M059J (cell line): ENCODE data around the gene ZC4H2. TPM values are rescaled to one million over a fixed set of nuclear protein-coding genes. Genes with fewer than 3 reads are reported as not detected.
"Not testable (repeated sequence)": the region's sequence is repeated elsewhere in the genome, so short reads cannot be mapped to it uniquely, and the experiment has no call there.

ENCODE experiments used
- DNase-seq: peaks from one replicate; pipeline ENCODE4 v3.0.0-alpha.2; 2012; ENCODE audit warnings: low read depth
- total RNA-seq: library from RNA; depleted of rRNA; stranded (reverse); fragments of >200 nt; shearing (Covaris generic); gene quantifications from 2 replicates; pipeline ENCODE4 v1.2.3, GENCODE V29; 2014; rRNA removed

The ZC4H2 gene
- total RNA-seq = 9.1 and 10.0 TPM in 2 replicates

- DNase-seq = peak; percentile 61
Measured at GRCh38 chrX:64975989-64976672, at the start of gene ZC4H2. Gene ZC4H2 (minus strand): TSS chrX:64976450. CDS start chrX:64976377, 73 bp downstream.

GRCh38 chrX:65017451-65017850, 41.2 kb upstream of the ZC4H2 start:
- DNase-seq = no peak

- no peak for DNase-seq
Measured at GRCh38 chrX:65014230-65014629, 38.0 kb upstream of the ZC4H2 start.

GRCh38 chrX:65009459-65009858, 33.2 kb upstream of the ZC4H2 start:
- no peak for DNase-seq

GRCh38 chrX:65002208-65002607, 26.0 kb upstream of the ZC4H2 start:
- not testable (repeated sequence) for DNase-seq

GRCh38 chrX:64996805-64997204, 20.6 kb upstream of the ZC4H2 start:
- DNase-seq = no peak

- no peak for DNase-seq
Measured at GRCh38 chrX:64994131-64994798, 18.0 kb upstream of the ZC4H2 start.

- peak; percentile 18 for DNase-seq
Measured at GRCh38 chrX:64977830-64978229, 1.6 kb upstream of the ZC4H2 start.

- no peak for DNase-seq
Measured at GRCh38 chrX:64977051-64977450, 801 bp upstream of the ZC4H2 start.

GRCh38 chrX:64976673-64977040, 407 bp upstream of the ZC4H2 start:
- no peak for DNase-seq

GRCh38 chrX:64975491-64975890, 759 bp downstream of the ZC4H2 start:
- DNase-seq = peak; percentile 4

- DNase-seq = no peak
Measured at GRCh38 chrX:64925480-64925879, 50.8 kb downstream of the ZC4H2 start.

- no peak for DNase-seq
Measured at GRCh38 chrX:64908121-64908520, 68.1 kb downstream of the ZC4H2 start.

GRCh38 chrX:64894454-64895038, 81.7 kb downstream of the ZC4H2 start:
- DNase-seq = no peak

- DNase-seq = no peak
Measured at GRCh38 chrX:64885850-64886249, 90.4 kb downstream of the ZC4H2 start.

- not testable (repeated sequence) for DNase-seq
Measured at GRCh38 chrX:64878709-64879108, 97.5 kb downstream of the ZC4H2 start.

- no peak for DNase-seq
Measured at GRCh38 chrX:64867217-64867616, 109.0 kb downstream of the ZC4H2 start.

Other genes with a start within 250 kb of the ZC4H2 start
- gene ZC3H12B, start 58.4 kb upstream of the ZC4H2 start, total RNA-seq = not detected in 2 replicates